ENCODE results near the gene DNAH14. TPM values are rescaled to one million over a fixed set of nuclear protein-coding genes. Genes with fewer than 3 reads are reported as not detected.

Gene DNAH14
- total RNA-seq, 4 donors from 2014 or later = 0.15 to 0.55 TPM; not detected in 2

GRCh38 chr1:225418598-225418997 lies 489.1 kb downstream of the DNAH14 start:
- no peak overlapping the region for H3K4me3 ChIP-seq
- in situ Hi-C loops (cut with MboI; ENCODE audit: low sequenced_read_pairs in 4 of 4) = no loop called here
- no peaks in the 10 kb centered on the region for H3K9me3 ChIP-seq
- no peak overlapping the region for H3K27ac ChIP-seq
- intact Hi-C loops (cut with DNase I; ENCODE audit: low total_unique reads) = no loop called here
- no peaks in the 10 kb centered on the region for H3K4me1 ChIP-seq
- ATAC-seq (no peak), DNase-seq (no peak)
- peaks cover 0 to 33% of the 10 kb centered on the region in 2 donors for H3K36me3 ChIP-seq
- H3K27me3 ChIP-seq = no peaks in the 10 kb centered on the region
- TF ChIP-seq POLR2A (IDR thresholded peaks at IDR 0.05) (no peak), CTCF (IDR thresholded peaks at IDR 0.05 in 4 of 5, conservative IDR thresholded peaks at IDR 0.05 in 1 of 5) (no peak)

- TF ChIP-seq CTCF (IDR thresholded peaks at IDR 0.05 in 4 of 5, conservative IDR thresholded peaks at IDR 0.05 in 1 of 5) = no peak
- TF ChIP-seq POLR2A (IDR thresholded peaks at IDR 0.05) = no peak
- intact Hi-C loops (cut with DNase I; ENCODE audit: low total_unique reads) = no loop called here
- in situ Hi-C loops (cut with MboI; ENCODE audit: low sequenced_read_pairs in 4 of 4) = no loop called here
- DNase-seq (no peak), ATAC-seq (no peak)
- peaks cover 0 to 13% of the 10 kb centered on the region in 2 donors for H3K36me3 ChIP-seq
- H3K4me1 ChIP-seq = peaks cover 19 to 28% of the 10 kb centered on the region in 2 donors
- H3K4me3 ChIP-seq = no peak overlapping the region
- H3K9me3 ChIP-seq = no peaks in the 10 kb centered on the region
- H3K27me3 ChIP-seq = no peaks in the 10 kb centered on the region
- H3K27ac ChIP-seq = peak overlapping the region in 1 of 4 donors; percentile 5
Observed at GRCh38 chr1:225422031-225422605, 492.6 kb downstream of the DNAH14 start.

- H3K4me1 ChIP-seq = peaks cover 19 to 28% of the 10 kb centered on the region in 2 donors
Observed at GRCh38 chr1:225422795-225423517, 493.5 kb downstream of the DNAH14 start.

DNA sequence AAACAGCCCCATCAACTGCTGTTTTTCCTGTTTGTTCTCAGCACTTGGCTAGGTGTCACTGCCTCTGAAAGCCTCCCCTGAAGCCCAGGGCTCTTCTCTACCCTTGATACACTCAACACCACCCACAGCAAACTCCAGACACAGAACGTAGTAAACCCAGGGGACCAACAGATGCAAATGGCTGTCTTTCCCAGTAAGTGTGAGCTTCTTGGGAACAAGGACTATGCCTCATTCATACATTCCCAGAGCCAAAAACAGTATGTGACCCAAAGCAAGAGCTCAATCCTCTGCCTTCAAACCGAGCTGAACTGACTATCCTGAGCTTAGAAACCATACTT lies 494.0 kb downstream of the DNAH14 start:
- DNase-seq (no peak), ATAC-seq (no peak)
- Histone ChIP-seq H3K9me3 (no peaks in the 10 kb centered on the region), H3K27me3 (no peaks in the 10 kb centered on the region), H3K4me1 (peaks cover 19 to 28% of the 10 kb centered on the region in 2 donors), H3K4me3 (no peak overlapping the region), H3K36me3 (peaks cover 0 to 11% of the 10 kb centered on the region in 2 donors), H3K27ac (no peak overlapping the region)
- intact Hi-C loops (cut with DNase I; ENCODE audit: low total_unique reads) = no loop called here
- in situ Hi-C loops (cut with MboI; ENCODE audit: low sequenced_read_pairs in 4 of 4) = no loop called here
- TF ChIP-seq CTCF (IDR thresholded peaks at IDR 0.05 in 4 of 5, conservative IDR thresholded peaks at IDR 0.05 in 1 of 5) (no peak), POLR2A (IDR thresholded peaks at IDR 0.05) (no peak)

More at GRCh38 chr1:225422795-225423517, 493.5 kb downstream of the DNAH14 start:
- Histone ChIP-seq H3K4me3 (no peak overlapping the region), H3K27ac (peak overlapping the region in 1 of 4 donors; percentile 5), H3K9me3 (no peaks in the 10 kb centered on the region), H3K27me3 (no peaks in the 10 kb centered on the region), H3K36me3 (peaks cover 0 to 13% of the 10 kb centered on the region in 2 donors)
- in situ Hi-C loops (cut with MboI; ENCODE audit: low sequenced_read_pairs in 4 of 4) = no loop called here
- TF ChIP-seq POLR2A (IDR thresholded peaks at IDR 0.05) (no peak), CTCF (IDR thresholded peaks at IDR 0.05 in 4 of 5, conservative IDR thresholded peaks at IDR 0.05 in 1 of 5) (no peak)
- no peak for ATAC-seq
- DNase-seq = no peak
- intact Hi-C loops (cut with DNase I; ENCODE audit: low total_unique reads) = no loop called here
